ENCODE data around the gene PLEKHH2. TPM values are rescaled to one million over a fixed set of nuclear protein-coding genes. Genes with fewer than 3 reads are reported as not detected.

Gene PLEKHH2
- total RNA-seq, 1 experiment from 2014 or later = 3.1 TPM

- no peak overlapping the region for H3K4me2 ChIP-seq (ENCODE audit: insufficient read depth, insufficient read length, low read length)
- no CpG with 5 or more reads among the region's 2 CpGs for WGBS (ENCODE audit: extremely low coverage, insufficient read length, low lambda C conversion rate)
- no peak overlapping the region for H3T11ph ChIP-seq (ENCODE audit: low read length)
- H2BK20ac ChIP-seq (ENCODE audit: low read depth, low read length, poor library complexity, severe bottlenecking) = no peak overlapping the region
- no peak overlapping the region for H3K23ac ChIP-seq (ENCODE audit: insufficient read length, low read depth, low read length)
- H3K27me3 ChIP-seq (ENCODE audit: insufficient read depth, low read length) = no peaks in the 10 kb centered on the region; the same call in 1 of the 2 replicates
- H3K56ac ChIP-seq (ENCODE audit: insufficient read length, low read depth, low read length) = no peak overlapping the region
- H3K27ac ChIP-seq (ENCODE audit: insufficient read length, low read depth, low read length) = no peak overlapping the region
- H3K18ac ChIP-seq (ENCODE audit: insufficient read length, low read depth, low read length) = no peak overlapping the region
- no peak overlapping the region for H4K91ac ChIP-seq (ENCODE audit: insufficient read length, low read depth, low read length)
- Mint-ChIP-seq H3K4me1 (peaks cover 4 to 6% of the 10 kb centered on the region in 2 experiments), H3K4me3 (no peak overlapping the region), H3K27me3 (ENCODE audit: low read depth) (peaks cover 8% of the 10 kb centered on the region), H3K9me3 (peaks cover 4 to 8% of the 10 kb centered on the region in 2 experiments; a peak in 4 of 5 replicates), H3K36me3 (ENCODE audit: insufficient read depth in 1 of 3, low read depth in 3 of 3) (peaks cover 0 to 8% (median 0%) of the 10 kb centered on the region in 3 experiments; a peak in 3 of 7 replicates), H3K27ac (no peak overlapping the region)
- no peaks in the 10 kb centered on the region for H3K4me1 ChIP-seq (ENCODE audit: insufficient read depth, low read length)
- no peak overlapping the region for H3K4ac ChIP-seq (ENCODE audit: low read depth, low read length)
- no peak overlapping the region for H2BK5ac ChIP-seq (ENCODE audit: insufficient read length, low read length)
- no peak overlapping the region for H2AFZ ChIP-seq (ENCODE audit: low read length)
- TF ChIP-seq CTCF (conservative IDR thresholded peaks at IDR 0.05) = no peak
- H3K79me2 ChIP-seq (ENCODE audit: insufficient read depth, low read length) = no peaks in the 10 kb centered on the region
- no peak overlapping the region for H2BK12ac ChIP-seq (ENCODE audit: insufficient read length, low read depth, low read length)
- DNase-seq = no peak
- H3K23me2 ChIP-seq (ENCODE audit: insufficient read length, low read depth, low read length, poor library complexity, severe bottlenecking) = peaks cover 6% of the 10 kb centered on the region
- H2AK5ac ChIP-seq (ENCODE audit: insufficient read length, low read length) = no peak overlapping the region
- no peak overlapping the region for H2BK15ac ChIP-seq (ENCODE audit: low read depth, low read length)
- H3K14ac ChIP-seq (ENCODE audit: insufficient read depth, low read length) = no peak overlapping the region
- no peak overlapping the region for H3K9ac ChIP-seq (ENCODE audit: extremely low read depth, insufficient read length, low read length)
- no peaks in the 10 kb centered on the region for H3K79me1 ChIP-seq (ENCODE audit: insufficient read depth, low read depth, low read length, poor library complexity, severe bottlenecking)
- H2BK120ac ChIP-seq (ENCODE audit: low read depth, low read length, poor library complexity, severe bottlenecking) = no peak overlapping the region
- H4K8ac ChIP-seq (replicated peaks; ENCODE audit: insufficient read length, low read depth, low read length) = no peak overlapping the region
- H4K5ac ChIP-seq (ENCODE audit: insufficient read length, low read depth, low read length) = no peak overlapping the region
- H3K9me3 ChIP-seq (ENCODE audit: control insufficient read depth, low read depth, low read length) = no peaks in the 10 kb centered on the region
- H4K20me1 ChIP-seq (ENCODE audit: control insufficient read depth, insufficient read depth, insufficient read length) = no peaks in the 10 kb centered on the region
These were observed 5.3 kb downstream of the PLEKHH2 start for GRCh38 chr2:43642363-43642762.

Measured in H9 (cell line).